WTC11 (cell line): Measurements from ENCODE around the gene LEKR1. TPM values are rescaled to one million over a fixed set of nuclear protein-coding genes. Genes with fewer than 3 reads are reported as not detected.
"Not testable (repeated sequence)": the region's sequence is repeated elsewhere in the genome, so short reads cannot be mapped to it uniquely, and the experiment has no call there.

Experiments used
- ATAC-seq: fragments of 200-7000 bp; cut with Tn5 transposase; 2 replicates; pipeline ENCODE4 v1.10.0; 2021; ENCODE audit warnings: mild to moderate bottlenecking, moderate library complexity
- CTCF ChIA-PET: fragments of 300-600 bp; sonication (Branson Sonifier 250); formaldehyde crosslinking; loops from one replicate; lab custom pipeline; 2021; ENCODE audit warnings: antibody characterized with exemption; lab: Charles Lee
- POLR2A ChIA-PET: fragments of 350-600 bp; sonication (Branson Sonifier 250); formaldehyde crosslinking; loops from one replicate; lab custom pipeline; 2021; ENCODE audit warnings: antibody characterized with exemption; lab: Charles Lee
- DNase-seq: peaks from one replicate; pipeline ENCODE4 v3.0.0; 2021; ENCODE audit warnings: low spot score
- H3K27ac Mint-ChIP-seq: 2 replicates; pipeline ENCODE4 v1.8.0; 2021; ENCODE audit warnings: mixed read lengths
- H3K27me3 Mint-ChIP-seq: 2 replicates; pipeline ENCODE4 v1.8.0; 2021; ENCODE audit warnings: low read depth, mild to moderate bottlenecking, moderate library complexity, mixed read lengths
- H3K36me3 Mint-ChIP-seq: 2 replicates; pipeline ENCODE4 v1.8.0; 2021; ENCODE audit warnings: mixed read lengths
- H3K4me1 Mint-ChIP-seq: 2 replicates; pipeline ENCODE4 v1.8.0; 2022; ENCODE audit warnings: mixed read lengths
- H3K4me3 Mint-ChIP-seq: 2 replicates; pipeline ENCODE4 v1.8.0; 2021; ENCODE audit warnings: mild to moderate bottlenecking, moderate library complexity, mixed read lengths
- H3K9me3 Mint-ChIP-seq: 2 replicates; pipeline ENCODE4 v1.8.0; 2021; ENCODE audit warnings: mixed read lengths
- ETV6 ChIP-seq: sonication (generic); formaldehyde crosslinking; IDR thresholded peaks from 2 replicates; pipeline ENCODE4 v1.8.1; 2022; ENCODE audit warnings: mild to moderate bottlenecking, missing genetic modification reagents
- FOXK1 ChIP-seq: sonication (generic); formaldehyde crosslinking; IDR thresholded peaks from 2 replicates; pipeline ENCODE4 v1.8.0; 2022; ENCODE audit warnings: mild to moderate bottlenecking, moderate library complexity, missing genetic modification reagents
- JUN ChIP-seq: sonication (generic); formaldehyde crosslinking; IDR thresholded peaks from 2 replicates; pipeline ENCODE4 v1.8.0; 2023; ENCODE audit warnings: mild to moderate bottlenecking, missing genetic modification reagents
- NFE2L1 ChIP-seq: sonication (generic); formaldehyde crosslinking; IDR thresholded peaks from 2 replicates; pipeline ENCODE4 v1.8.1; 2023; ENCODE audit warnings: missing genetic modification reagents
- ZNF121 ChIP-seq: sonication (generic); formaldehyde crosslinking; IDR thresholded peaks from 2 replicates; pipeline ENCODE4 v1.8.0; 2023; ENCODE audit warnings: missing genetic modification reagents
- ZNF232 ChIP-seq: sonication (generic); formaldehyde crosslinking; IDR thresholded peaks from 2 replicates; pipeline ENCODE4 v1.8.0; 2022; ENCODE audit warnings: mild to moderate bottlenecking, missing genetic modification reagents
- ZNF263 ChIP-seq: sonication (generic); formaldehyde crosslinking; IDR thresholded peaks from 2 replicates; pipeline ENCODE4 v1.8.1; 2022; ENCODE audit warnings: low read depth, mild to moderate bottlenecking, moderate library complexity, missing genetic modification reagents
- ZNF416 ChIP-seq: fragments of 250-450 bp; sonication (Bioruptor Pico); IDR thresholded peaks from 2 replicates; pipeline ENCODE4 v1.9.0; 2021; ENCODE audit warnings: mild to moderate bottlenecking, inconsistent platforms
- total RNA-seq: library from RNA; stranded (reverse); gene quantifications from 3 replicates; pipeline ENCODE4 v1.2.3, GENCODE V29; 2021
- TF ChIP-seq, protein P1 (sequence below): fragments of 250-450 bp; sonication (Bioruptor Pico); IDR thresholded peaks from 2 replicates; pipeline ENCODE4 v1.9.0; 2021; ENCODE audit warnings: mild to moderate bottlenecking, borderline replicate concordance
- TF ChIP-seq, protein P2 (sequence below): fragments of 250-450 bp; sonication (Bioruptor Pico); IDR thresholded peaks from 2 replicates; pipeline ENCODE4 v1.9.0; 2021; ENCODE audit warnings: mild to moderate bottlenecking
- TF ChIP-seq, protein P3 (sequence below): sonication (generic); formaldehyde crosslinking; IDR thresholded peaks from 2 replicates; pipeline ENCODE4 v1.8.1; 2023; ENCODE audit warnings: mild to moderate bottlenecking, moderate library complexity, missing genetic modification reagents

LEKR1 gene
- total RNA-seq, 1 experiment from 2014 or later, result 0.09 TPM

DNA sequence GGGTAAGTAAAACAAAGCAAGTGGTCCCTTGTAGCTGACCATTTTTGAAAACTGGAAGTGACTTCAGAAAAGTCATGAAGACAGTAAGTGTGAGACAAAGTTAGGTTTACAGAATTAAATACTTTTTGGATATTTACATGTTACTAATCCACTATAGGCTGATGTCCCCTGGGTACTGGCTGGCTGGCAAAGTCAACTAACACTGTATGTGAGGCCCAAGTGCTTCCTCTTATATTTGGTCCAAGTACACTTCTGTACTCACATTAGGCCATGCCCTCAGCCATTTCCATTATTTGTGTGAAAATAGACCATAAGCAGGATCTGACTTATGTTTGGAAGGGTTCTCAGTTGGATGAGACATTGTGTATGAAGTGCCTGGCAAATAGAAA is 5.5 kb upstream of the LEKR1 start (continued):
- TF ChIP-seq, protein P1, sequence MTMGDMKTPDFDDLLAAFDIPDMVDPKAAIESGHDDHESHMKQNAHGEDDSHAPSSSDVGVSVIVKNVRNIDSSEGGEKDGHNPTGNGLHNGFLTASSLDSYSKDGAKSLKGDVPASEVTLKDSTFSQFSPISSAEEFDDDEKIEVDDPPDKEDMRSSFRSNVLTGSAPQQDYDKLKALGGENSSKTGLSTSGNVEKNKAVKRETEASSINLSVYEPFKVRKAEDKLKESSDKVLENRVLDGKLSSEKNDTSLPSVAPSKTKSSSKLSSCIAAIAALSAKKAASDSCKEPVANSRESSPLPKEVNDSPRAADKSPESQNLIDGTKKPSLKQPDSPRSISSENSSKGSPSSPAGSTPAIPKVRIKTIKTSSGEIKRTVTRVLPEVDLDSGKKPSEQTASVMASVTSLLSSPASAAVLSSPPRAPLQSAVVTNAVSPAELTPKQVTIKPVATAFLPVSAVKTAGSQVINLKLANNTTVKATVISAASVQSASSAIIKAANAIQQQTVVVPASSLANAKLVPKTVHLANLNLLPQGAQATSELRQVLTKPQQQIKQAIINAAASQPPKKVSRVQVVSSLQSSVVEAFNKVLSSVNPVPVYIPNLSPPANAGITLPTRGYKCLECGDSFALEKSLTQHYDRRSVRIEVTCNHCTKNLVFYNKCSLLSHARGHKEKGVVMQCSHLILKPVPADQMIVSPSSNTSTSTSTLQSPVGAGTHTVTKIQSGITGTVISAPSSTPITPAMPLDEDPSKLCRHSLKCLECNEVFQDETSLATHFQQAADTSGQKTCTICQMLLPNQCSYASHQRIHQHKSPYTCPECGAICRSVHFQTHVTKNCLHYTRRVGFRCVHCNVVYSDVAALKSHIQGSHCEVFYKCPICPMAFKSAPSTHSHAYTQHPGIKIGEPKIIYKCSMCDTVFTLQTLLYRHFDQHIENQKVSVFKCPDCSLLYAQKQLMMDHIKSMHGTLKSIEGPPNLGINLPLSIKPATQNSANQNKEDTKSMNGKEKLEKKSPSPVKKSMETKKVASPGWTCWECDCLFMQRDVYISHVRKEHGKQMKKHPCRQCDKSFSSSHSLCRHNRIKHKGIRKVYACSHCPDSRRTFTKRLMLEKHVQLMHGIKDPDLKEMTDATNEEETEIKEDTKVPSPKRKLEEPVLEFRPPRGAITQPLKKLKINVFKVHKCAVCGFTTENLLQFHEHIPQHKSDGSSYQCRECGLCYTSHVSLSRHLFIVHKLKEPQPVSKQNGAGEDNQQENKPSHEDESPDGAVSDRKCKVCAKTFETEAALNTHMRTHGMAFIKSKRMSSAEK, result no peak
- TF ChIP-seq, protein P2, sequence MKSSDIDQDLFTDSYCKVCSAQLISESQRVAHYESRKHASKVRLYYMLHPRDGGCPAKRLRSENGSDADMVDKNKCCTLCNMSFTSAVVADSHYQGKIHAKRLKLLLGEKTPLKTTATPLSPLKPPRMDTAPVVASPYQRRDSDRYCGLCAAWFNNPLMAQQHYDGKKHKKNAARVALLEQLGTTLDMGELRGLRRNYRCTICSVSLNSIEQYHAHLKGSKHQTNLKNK (CRISPR knock-in tag), result no peak
- TF ChIP-seq, protein P3, sequence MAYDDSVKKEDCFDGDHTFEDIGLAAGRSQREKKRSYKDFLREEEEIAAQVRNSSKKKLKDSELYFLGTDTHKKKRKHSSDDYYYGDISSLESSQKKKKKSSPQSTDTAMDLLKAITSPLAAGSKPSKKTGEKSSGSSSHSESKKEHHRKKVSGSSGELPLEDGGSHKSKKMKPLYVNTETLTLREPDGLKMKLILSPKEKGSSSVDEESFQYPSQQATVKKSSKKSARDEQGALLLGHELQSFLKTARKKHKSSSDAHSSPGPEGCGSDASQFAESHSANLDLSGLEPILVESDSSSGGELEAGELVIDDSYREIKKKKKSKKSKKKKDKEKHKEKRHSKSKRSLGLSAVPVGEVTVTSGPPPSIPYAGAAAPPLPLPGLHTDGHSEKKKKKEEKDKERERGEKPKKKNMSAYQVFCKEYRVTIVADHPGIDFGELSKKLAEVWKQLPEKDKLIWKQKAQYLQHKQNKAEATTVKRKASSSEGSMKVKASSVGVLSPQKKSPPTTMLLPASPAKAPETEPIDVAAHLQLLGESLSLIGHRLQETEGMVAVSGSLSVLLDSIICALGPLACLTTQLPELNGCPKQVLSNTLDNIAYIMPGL (CRISPR knock-in tag), result no peak
- no peak for TF ChIP-seq FOXK1 (CRISPR knock-in tag)
- TF ChIP-seq, all 79 proteins: peak for 0

DNA sequence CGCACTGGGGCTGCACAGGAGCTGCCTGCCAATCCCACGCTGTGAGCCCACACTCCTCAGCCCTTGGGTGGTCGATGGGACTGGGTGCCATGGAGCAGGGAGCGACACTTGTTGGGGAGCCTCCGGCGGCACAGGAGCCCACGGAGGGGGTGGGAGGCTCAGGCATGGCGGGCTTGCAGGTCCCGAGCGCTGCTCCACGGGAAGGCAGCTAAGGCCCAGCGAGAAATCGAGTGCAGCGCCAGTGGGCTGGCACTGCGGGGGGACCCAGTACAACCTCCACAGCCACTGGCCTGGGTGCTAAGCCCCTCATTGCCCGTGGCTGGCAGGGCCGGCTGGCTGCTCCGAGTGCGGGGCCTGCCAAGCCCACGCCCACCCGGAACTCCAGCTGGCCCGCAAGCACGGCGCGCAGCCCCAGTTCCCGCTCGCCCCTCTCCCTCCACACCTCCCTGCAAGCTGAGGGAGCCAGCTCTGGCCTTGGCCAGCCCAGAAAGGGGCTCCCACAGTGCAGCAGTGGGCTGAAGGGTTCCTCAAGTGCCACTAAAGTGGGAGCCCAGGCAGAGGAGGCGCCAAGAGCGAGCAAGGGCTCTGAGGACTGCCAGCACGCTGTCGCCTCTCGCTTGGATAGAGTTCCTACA is 3.4 kb upstream of the LEKR1 start:
- CTCF ChIA-PET, result not testable (repeated sequence)
- peaks cover 75% of the 10 kb centered on the region for H3K27me3 Mint-ChIP-seq
- H3K4me1 Mint-ChIP-seq, result peaks cover 28% of the 10 kb centered on the region

DNA sequence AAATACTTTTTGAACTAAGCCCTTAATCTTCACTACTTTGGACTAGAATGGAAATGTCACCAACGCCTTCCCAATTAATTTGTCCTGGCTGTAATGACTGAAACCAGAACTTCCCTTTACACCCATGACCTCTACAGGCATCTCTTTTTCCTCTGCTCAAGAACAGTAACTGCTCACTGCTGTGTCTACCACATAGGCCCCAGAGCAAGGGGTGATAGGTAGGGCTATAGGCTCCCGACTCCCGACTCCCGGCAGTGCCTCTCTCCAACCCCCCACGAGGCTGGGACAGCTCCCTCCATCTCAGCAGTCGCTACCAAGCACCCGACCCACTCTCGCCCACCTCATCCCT is 384 bp upstream of the LEKR1 start:
- peak; percentile 66; the same call in 1 of the 2 replicates for ATAC-seq
- H3K27ac Mint-ChIP-seq, result no peak overlapping the region
- ChIA-PET CTCF (no interaction called here), POLR2A (no interaction called here)
- TF ChIP-seq, protein P3 (CRISPR knock-in tag), result no peak
- no peak for TF ChIP-seq ZNF121
- TF ChIP-seq ZNF416 (CRISPR knock-in tag), result 0 out of 2 replicates have a peak, but pooled peaks have one; percentile 60
- peak overlapping the region; percentile 73 for H3K4me3 Mint-ChIP-seq
- no peaks in the 10 kb centered on the region for H3K36me3 Mint-ChIP-seq
- no peak for DNase-seq
- H3K9me3 Mint-ChIP-seq, result no peaks in the 10 kb centered on the region
- peaks cover 88% of the 10 kb centered on the region for H3K27me3 Mint-ChIP-seq
- peaks cover 36% of the 10 kb centered on the region for H3K4me1 Mint-ChIP-seq

More for the DNA sequence above, 3.4 kb upstream of the LEKR1 start:
- ATAC-seq, H3K27ac Mint-ChIP-seq, H3K9me3 Mint-ChIP-seq, POLR2A ChIA-PET, H3K36me3 Mint-ChIP-seq, DNase-seq, H3K4me3 Mint-ChIP-seq: not testable (repeated sequence)

DNA sequence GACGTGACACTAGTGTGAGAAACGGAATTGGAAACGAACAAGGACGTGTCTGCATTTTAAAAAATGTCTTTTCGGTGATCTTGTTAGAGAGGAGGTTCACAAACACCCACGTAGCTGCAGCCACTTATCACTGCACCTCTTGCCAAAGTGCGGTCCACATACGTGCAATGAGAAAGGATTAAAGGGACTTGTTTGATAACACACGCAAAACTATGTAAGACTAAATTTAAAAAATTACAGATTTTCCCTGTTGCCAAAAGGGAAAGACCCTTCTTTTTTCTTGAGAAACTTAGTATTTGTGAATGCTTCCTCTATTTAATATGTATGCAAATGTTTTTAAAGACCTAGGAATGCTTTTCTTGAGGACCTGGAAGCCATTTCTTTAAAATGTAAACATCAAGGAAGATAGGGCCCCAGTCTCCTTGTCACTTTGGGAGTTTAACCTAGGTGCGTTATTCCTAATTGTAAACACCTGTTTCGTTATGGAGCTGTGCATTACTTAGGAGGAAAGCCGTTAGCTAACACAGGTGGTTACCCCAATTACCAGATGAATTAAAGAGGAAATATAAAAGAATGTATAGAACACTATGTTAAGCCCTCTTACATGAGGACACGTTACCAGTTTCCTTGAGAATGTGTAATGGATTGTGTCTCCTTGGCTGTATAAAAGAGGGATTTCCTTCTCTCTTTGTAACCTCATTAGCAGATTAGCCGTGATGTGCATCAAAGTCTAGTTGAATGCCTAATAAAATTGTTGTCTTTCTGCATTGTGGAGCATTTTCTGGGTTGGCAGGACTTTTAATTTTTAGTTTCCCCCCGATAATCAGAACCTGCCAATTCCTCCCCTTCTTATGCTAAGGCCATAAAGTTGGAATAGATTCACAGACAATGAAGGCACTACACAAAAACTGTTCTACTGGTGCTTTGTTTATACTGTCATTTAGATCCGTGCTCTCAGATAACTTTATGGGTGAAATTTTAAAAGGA is 1.0 kb downstream of the LEKR1 start:
- H3K4me1 Mint-ChIP-seq, result peaks cover 50% of the 10 kb centered on the region
- peaks cover 95% of the 10 kb centered on the region for H3K27me3 Mint-ChIP-seq
- ChIA-PET POLR2A (no interaction called here), CTCF (no interaction called here)
- H3K4me3 Mint-ChIP-seq, result peak overlapping the region; percentile 73
- ATAC-seq, result no peak
- no peaks in the 10 kb centered on the region for H3K36me3 Mint-ChIP-seq
- no peaks in the 10 kb centered on the region for H3K9me3 Mint-ChIP-seq
- H3K27ac Mint-ChIP-seq, result peak overlapping the region; percentile 54
- DNase-seq, result no peak
- TF ChIP-seq, protein P1, result no peak
- TF ChIP-seq ZNF416 (CRISPR knock-in tag), result no peak
- TF ChIP-seq, protein P2 (CRISPR knock-in tag), result no peak
- no peak for TF ChIP-seq ZNF263
- TF ChIP-seq JUN (CRISPR knock-in tag), result no peak
- TF ChIP-seq ETV6 (CRISPR knock-in tag), result no peak
- no peak for TF ChIP-seq ZNF232 (CRISPR knock-in tag)
- TF ChIP-seq NFE2L1 (CRISPR knock-in tag), result no peak
